OCI-LY7 (cell line): ENCODE data around the gene LUM.

ENCODE experiments used
- CTCF ChIP-seq: fragments of 200-600 bp; sonication (generic); conservative IDR thresholded peaks from 2 replicates; pipeline ENCODE4 v1.5.1; 2014; ENCODE audit warnings: mild to moderate bottlenecking, antibody characterized with exemption, low read length, moderate library complexity, mixed read lengths
- EZH2phosphoT487 ChIP-seq: fragments of 200-600 bp; sonication (generic); IDR thresholded peaks from 2 replicates; pipeline ENCODE4 v1.6.1; 2018; ENCODE audit warnings: low read depth, borderline replicate concordance, mild to moderate bottlenecking, mixed run types, antibody characterized with exemption, low read length, moderate library complexity, mixed read lengths

DNA sequence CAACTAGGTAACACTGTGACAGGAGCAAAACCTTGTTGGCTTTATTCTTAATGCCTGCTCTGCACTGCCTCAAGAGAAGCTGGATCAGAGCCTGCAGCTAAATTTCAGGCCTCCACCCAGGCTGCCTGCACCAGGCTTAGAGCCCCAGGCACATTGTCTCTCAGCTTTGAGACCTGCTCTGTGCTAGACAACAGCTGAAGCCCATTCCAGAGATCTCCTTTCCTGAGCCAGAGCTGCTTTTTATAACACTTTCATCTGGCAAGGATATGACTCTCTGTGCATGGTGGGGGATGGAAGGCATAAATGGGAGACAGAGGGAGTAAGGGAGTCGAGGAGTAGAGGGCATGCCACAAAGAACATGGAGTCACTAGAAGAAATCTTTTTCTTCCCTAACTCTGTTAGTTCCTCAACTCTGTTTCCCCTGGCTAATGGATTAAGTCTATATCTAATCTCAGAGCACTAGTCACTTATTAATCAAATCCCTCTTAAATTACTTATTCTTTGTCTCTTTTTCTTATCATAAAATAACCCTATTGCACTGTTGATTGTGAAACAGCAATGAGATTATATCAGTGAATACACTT, 27.1 kb upstream of the LUM start:
- TF ChIP-seq CTCF (no peak), EZH2phosphoT487 (no peak)
